PFSK-1 (cell line): ENCODE measurements around the gene SLC41A1.

Experiments used
- POLR2AphosphoS5 ChIP-seq: IDR thresholded peaks from 2 replicates; pipeline ENCODE4 v1.6.1; 2012; ENCODE audit warnings: low read depth, mild to moderate bottlenecking, control low read depth, low read length, moderate library complexity
- SIN3A ChIP-seq: IDR thresholded peaks from 2 replicates; pipeline ENCODE4 v1.6.1; 2012; ENCODE audit warnings: mild to moderate bottlenecking, low read length, moderate library complexity, borderline replicate concordance; ENCODE audit not compliant: insufficient read depth
- TF ChIP-seq, protein P1 (sequence below), 2 experiments: IDR thresholded peaks; 2 replicates each; pipeline versions ENCODE4 v1.6.1 to v1.8.0; 2011 to 2012; ENCODE audit warnings: low read depth in 2 of 2, low read length in 2 of 2, control low read depth in 1 of 2, inconsistent platforms in 1 of 2, mild to moderate bottlenecking in 1 of 2, moderate library complexity in 1 of 2; ENCODE audit not compliant: insufficient read depth in 1 of 2

DNA sequence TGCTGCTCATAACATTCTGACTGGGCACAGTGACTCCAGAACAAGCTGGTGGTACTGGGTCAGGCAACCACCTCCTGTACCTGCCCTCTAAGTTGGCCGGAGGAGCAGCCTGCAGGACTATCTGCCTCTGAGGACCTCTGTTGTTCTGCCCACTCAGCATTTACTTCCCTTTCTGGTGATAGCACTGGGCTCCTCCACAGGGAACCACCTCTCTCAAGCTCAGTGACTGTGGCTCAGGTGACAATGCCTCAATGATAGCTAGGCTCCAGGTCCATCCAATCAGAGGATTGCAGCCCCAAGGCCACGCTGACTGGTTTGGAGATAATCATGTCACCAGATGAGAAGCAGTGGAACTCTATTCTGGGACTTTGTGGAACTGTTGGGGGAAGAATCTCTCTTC is 15.8 kb downstream of the SLC41A1 start:
- TF ChIP-seq, protein P1, sequence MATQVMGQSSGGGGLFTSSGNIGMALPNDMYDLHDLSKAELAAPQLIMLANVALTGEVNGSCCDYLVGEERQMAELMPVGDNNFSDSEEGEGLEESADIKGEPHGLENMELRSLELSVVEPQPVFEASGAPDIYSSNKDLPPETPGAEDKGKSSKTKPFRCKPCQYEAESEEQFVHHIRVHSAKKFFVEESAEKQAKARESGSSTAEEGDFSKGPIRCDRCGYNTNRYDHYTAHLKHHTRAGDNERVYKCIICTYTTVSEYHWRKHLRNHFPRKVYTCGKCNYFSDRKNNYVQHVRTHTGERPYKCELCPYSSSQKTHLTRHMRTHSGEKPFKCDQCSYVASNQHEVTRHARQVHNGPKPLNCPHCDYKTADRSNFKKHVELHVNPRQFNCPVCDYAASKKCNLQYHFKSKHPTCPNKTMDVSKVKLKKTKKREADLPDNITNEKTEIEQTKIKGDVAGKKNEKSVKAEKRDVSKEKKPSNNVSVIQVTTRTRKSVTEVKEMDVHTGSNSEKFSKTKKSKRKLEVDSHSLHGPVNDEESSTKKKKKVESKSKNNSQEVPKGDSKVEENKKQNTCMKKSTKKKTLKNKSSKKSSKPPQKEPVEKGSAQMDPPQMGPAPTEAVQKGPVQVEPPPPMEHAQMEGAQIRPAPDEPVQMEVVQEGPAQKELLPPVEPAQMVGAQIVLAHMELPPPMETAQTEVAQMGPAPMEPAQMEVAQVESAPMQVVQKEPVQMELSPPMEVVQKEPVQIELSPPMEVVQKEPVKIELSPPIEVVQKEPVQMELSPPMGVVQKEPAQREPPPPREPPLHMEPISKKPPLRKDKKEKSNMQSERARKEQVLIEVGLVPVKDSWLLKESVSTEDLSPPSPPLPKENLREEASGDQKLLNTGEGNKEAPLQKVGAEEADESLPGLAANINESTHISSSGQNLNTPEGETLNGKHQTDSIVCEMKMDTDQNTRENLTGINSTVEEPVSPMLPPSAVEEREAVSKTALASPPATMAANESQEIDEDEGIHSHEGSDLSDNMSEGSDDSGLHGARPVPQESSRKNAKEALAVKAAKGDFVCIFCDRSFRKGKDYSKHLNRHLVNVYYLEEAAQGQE (IDR thresholded peaks at IDR 0.05; ENCODE audit: insufficient read depth in 1 of 2, low read depth in 2 of 2, low read length in 2 of 2) = no peak
- no peak for TF ChIP-seq POLR2AphosphoS5
- no peak for TF ChIP-seq SIN3A
